Loucy (cell line): ENCODE results near the gene SHB.

Experiments
- H2AFZ ChIP-seq: fragments of 200-600 bp; sonication (generic); 2 replicates; pipeline ENCODE4 v1.6.0; 2016; ENCODE audit warnings: antibody characterized with exemption, mild to moderate bottlenecking, low read length, moderate library complexity
- H3F3A ChIP-seq: fragments of 200-600 bp; 2 replicates; pipeline ENCODE4 v1.6.0; 2016; ENCODE audit warnings: antibody characterized with exemption, low read depth, mild to moderate bottlenecking
- H3K27me3 ChIP-seq: fragments of 200-600 bp; sonication (generic); 2 replicates; pipeline ENCODE4 v1.6.1; 2014; ENCODE audit warnings: low read length, mild to moderate bottlenecking; ENCODE audit not compliant: insufficient read depth, poor library complexity, severe bottlenecking
- H3K36me3 ChIP-seq: fragments of 200-600 bp; sonication (generic); 2 replicates; pipeline ENCODE4 v1.6.1; 2016; ENCODE audit warnings: low read length; ENCODE audit not compliant: insufficient read depth
- H3K4me1 ChIP-seq: fragments of 200-600 bp; sonication (generic); 2 replicates; pipeline ENCODE4 v1.5.1; 2014; ENCODE audit warnings: low read length, mild to moderate bottlenecking; ENCODE audit not compliant: insufficient read depth, poor library complexity, severe bottlenecking
- H3K4me2 ChIP-seq: fragments of 200-600 bp; sonication (generic); 2 replicates; pipeline ENCODE4 v1.6.0; 2014; ENCODE audit warnings: antibody characterized with exemption, low read length, low read depth, mild to moderate bottlenecking; ENCODE audit not compliant: poor library complexity, severe bottlenecking
- H3K4me3 ChIP-seq: fragments of 200-600 bp; sonication (generic); 2 replicates; pipeline ENCODE4 v1.5.1; 2014; ENCODE audit warnings: low read length, mild to moderate bottlenecking, mixed read lengths; ENCODE audit not compliant: poor library complexity, severe bottlenecking
- H3K79me2 ChIP-seq: fragments of 200-600 bp; sonication (generic); 2 replicates; pipeline ENCODE4 v1.6.1; 2014; ENCODE audit warnings: low read length; ENCODE audit not compliant: insufficient read depth
- H3K9ac ChIP-seq: fragments of 200-600 bp; sonication (generic); 2 replicates; pipeline ENCODE4 v1.6.0; 2014; ENCODE audit warnings: mild to moderate bottlenecking, low read depth, low read length, moderate library complexity; ENCODE audit not compliant: poor library complexity, severe bottlenecking
- H3K9me2 ChIP-seq: fragments of 200-600 bp; sonication (generic); replicated peaks from 2 replicates; pipeline ENCODE4 v1.6.1; 2016; ENCODE audit warnings: low read depth, low read length, mixed read lengths
- H3K9me3 ChIP-seq: fragments of 200-600 bp; sonication (generic); 2 replicates; pipeline ENCODE4 v1.6.1; 2014; ENCODE audit warnings: mild to moderate bottlenecking, antibody characterized with exemption, low read length, low read depth; ENCODE audit not compliant: insufficient read depth
- H4K20me1 ChIP-seq: fragments of 200-600 bp; sonication (generic); 2 replicates; pipeline ENCODE4 v1.6.0; 2014; ENCODE audit warnings: antibody characterized with exemption, low read length, mild to moderate bottlenecking; ENCODE audit not compliant: insufficient read depth, poor library complexity, severe bottlenecking
- EZH2phosphoT487 ChIP-seq: fragments of 200-600 bp; IDR thresholded peaks from 2 replicates; pipeline ENCODE4 v1.6.1; 2018; ENCODE audit warnings: antibody characterized with exemption, mild to moderate bottlenecking, moderate library complexity, borderline replicate concordance
- TF ChIP-seq, protein P1 (sequence below): fragments of 200-600 bp; sonication (generic); conservative IDR thresholded peaks from 2 replicates; pipeline ENCODE4 v1.5.1; 2014; ENCODE audit warnings: mild to moderate bottlenecking, antibody characterized with exemption, low read length

SHB gene

DNA sequence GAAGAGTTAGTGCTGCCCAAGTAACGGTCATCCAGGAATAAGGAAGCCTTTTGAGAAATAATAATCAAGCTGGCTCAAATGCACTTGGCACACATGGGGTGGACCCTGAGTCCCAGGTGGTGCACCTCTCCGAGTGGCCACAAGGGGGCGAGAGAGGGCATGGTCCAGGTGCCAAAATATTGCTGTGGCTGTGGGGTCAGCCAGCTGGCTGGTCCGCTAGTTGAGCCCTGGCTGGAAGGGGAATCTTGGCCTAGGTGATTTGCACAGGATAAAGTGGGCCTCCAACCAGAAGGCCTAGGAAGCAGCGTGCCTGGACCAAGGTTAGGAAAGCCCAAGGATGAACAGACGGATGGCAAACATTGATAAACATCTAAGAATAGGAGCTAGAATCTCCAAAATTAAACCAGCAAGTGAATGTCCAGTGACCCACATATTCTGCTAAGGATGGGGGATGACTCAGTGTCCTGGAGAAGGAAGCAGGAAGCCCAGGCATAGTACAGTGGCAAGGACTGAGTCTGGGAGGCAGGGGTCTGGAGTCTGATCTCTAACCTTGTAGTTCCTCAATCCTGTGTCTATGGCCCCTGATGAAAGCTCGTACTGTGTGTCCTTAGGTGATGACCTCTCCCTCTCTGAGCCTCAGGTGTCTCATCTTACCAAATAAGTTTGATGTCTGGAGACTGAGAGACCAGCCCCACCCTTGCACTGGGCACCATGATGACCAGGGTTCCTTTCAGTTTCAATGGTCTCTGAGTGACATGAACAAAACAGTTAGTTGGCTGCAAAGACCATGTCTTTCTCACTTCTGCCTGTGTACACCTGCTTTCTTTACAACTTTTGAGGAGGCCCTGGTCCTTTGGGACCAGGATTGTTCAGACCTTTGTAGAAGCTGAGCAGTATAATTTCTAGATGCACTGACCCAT lies 19.2 kb upstream of the SHB start:
- TF ChIP-seq, protein P1, sequence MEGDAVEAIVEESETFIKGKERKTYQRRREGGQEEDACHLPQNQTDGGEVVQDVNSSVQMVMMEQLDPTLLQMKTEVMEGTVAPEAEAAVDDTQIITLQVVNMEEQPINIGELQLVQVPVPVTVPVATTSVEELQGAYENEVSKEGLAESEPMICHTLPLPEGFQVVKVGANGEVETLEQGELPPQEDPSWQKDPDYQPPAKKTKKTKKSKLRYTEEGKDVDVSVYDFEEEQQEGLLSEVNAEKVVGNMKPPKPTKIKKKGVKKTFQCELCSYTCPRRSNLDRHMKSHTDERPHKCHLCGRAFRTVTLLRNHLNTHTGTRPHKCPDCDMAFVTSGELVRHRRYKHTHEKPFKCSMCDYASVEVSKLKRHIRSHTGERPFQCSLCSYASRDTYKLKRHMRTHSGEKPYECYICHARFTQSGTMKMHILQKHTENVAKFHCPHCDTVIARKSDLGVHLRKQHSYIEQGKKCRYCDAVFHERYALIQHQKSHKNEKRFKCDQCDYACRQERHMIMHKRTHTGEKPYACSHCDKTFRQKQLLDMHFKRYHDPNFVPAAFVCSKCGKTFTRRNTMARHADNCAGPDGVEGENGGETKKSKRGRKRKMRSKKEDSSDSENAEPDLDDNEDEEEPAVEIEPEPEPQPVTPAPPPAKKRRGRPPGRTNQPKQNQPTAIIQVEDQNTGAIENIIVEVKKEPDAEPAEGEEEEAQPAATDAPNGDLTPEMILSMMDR = peak; percentile 98
- no peak for TF ChIP-seq EZH2phosphoT487
- H2AFZ ChIP-seq = no peak overlapping the region
- no peak overlapping the region for H3K9ac ChIP-seq
- no peaks in the 10 kb centered on the region for H3K27me3 ChIP-seq
- no peak overlapping the region for H3K4me3 ChIP-seq
- H3K36me3 ChIP-seq = no peaks in the 10 kb centered on the region
- no peak overlapping the region for H3K4me2 ChIP-seq
- no peaks in the 10 kb centered on the region for H3F3A ChIP-seq
- H3K9me3 ChIP-seq = no peaks in the 10 kb centered on the region
- no peaks in the 10 kb centered on the region for H4K20me1 ChIP-seq
- no peaks in the 10 kb centered on the region for H3K9me2 ChIP-seq
- H3K79me2 ChIP-seq = no peaks in the 10 kb centered on the region
- no peaks in the 10 kb centered on the region for H3K4me1 ChIP-seq

DNA sequence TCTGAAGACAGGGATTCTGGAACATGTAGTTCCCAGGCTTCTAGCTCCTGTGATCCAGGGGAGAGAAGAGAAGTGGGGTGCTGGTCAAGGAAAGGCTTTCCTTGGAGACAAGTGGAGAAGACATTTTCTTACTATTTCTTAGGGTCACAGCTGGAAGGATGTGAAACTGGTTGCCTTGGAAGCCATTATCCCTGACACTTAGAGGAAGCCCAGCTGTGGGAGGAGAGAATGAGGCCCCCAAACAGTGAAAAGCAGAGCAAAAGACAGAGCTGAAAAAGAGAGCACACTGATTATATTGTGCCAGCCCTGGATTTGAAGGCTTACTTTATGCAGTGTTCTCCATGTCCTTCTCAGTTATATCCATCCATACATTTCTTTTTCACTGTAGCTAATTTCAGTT lies 17.5 kb upstream of the SHB start:
- H2AFZ ChIP-seq = no peak overlapping the region

DNA sequence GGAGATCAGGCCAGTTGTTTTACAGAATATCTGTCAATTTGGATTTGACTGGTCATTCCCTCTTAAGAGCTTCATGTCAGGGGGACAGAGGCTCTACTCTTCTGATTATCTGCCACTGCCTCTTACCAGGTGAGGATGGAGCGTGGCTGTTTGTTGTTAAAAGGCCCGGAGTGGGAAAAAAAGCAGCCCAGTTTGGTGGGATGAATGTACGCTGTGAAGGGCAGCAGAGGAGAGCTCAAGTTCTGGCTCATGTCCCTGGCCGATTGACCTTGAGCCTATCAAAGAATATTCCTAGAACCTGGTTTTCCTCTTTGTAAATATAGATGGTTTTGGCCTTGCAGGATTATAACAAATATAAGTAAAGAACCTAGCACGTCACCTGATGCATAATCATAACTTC lies 16.3 kb upstream of the SHB start:
- Histone ChIP-seq H3K9ac (no peak overlapping the region), H3K4me1 (no peaks in the 10 kb centered on the region), H3K79me2 (no peaks in the 10 kb centered on the region), H3K9me3 (no peaks in the 10 kb centered on the region), H3K27me3 (no peaks in the 10 kb centered on the region), H4K20me1 (no peaks in the 10 kb centered on the region), H3K4me3 (no peak overlapping the region), H2AFZ (no peak overlapping the region), H3K4me2 (no peak overlapping the region), H3F3A (no peaks in the 10 kb centered on the region), H3K36me3 (no peaks in the 10 kb centered on the region), H3K9me2 (no peaks in the 10 kb centered on the region)
- TF ChIP-seq, protein P1 = no peak
- no peak for TF ChIP-seq EZH2phosphoT487

More for the DNA sequence above, 17.5 kb upstream of the SHB start:
- H3K27me3 ChIP-seq = no peaks in the 10 kb centered on the region
- no peak overlapping the region for H3K9ac ChIP-seq
- no peaks in the 10 kb centered on the region for H3K9me3 ChIP-seq
- no peaks in the 10 kb centered on the region for H3K4me1 ChIP-seq
- H4K20me1 ChIP-seq = no peaks in the 10 kb centered on the region
- H3F3A ChIP-seq = no peaks in the 10 kb centered on the region
- H3K79me2 ChIP-seq = no peaks in the 10 kb centered on the region
- no peak overlapping the region for H3K4me3 ChIP-seq
- TF ChIP-seq, protein P1 = no peak
- no peak for TF ChIP-seq EZH2phosphoT487
- H3K9me2 ChIP-seq = no peaks in the 10 kb centered on the region
- no peaks in the 10 kb centered on the region for H3K36me3 ChIP-seq
- no peak overlapping the region for H3K4me2 ChIP-seq
